IMR-90 (cell line): ENCODE data around the gene ZACN. TPM values are rescaled to one million over a fixed set of nuclear protein-coding genes. Genes with fewer than 3 reads are reported as not detected.

Source experiments
- ATAC-seq: fragments of 200-7000 bp; cut with Tn5 transposase; 2 replicates; pipeline ENCODE4 v1.9.1; 2020; ENCODE audit warnings: low read depth, mild to moderate bottlenecking, moderate library complexity
- BruUV-seq: library from RNA; stranded (reverse); fragments of 400-500 nt; replicated peaks from 2 replicates; lab custom pipeline; 2021; lab: Mats Ljungman, UMichigan
- CTCF ChIA-PET: fragments of 300-600 bp; formaldehyde crosslinking; extraction: SDS; loops from one replicate; lab custom pipeline; 2021; ENCODE audit warnings: antibody characterized with exemption; lab: Yijun Ruan, JAX
- POLR2A ChIA-PET: fragments of 300-600 bp; sonication (Branson Sonifier 250); formaldehyde crosslinking; loops from one replicate; lab custom pipeline; 2022; ENCODE audit warnings: antibody characterized with exemption; ENCODE audit not compliant: unreplicated experiment; lab: Charles Lee
- DNase-seq: peaks from one replicate; pipeline ENCODE4 v3.0.0; 2013
- H2AFZ ChIP-seq: replicated peaks from 2 replicates; pipeline ENCODE3; 2013; ENCODE audit warnings: low read length, mild to moderate bottlenecking; ENCODE audit not compliant: poor library complexity
- H2AK5ac ChIP-seq: 2 replicates; pipeline ENCODE4 v1.6.1; 2013; ENCODE audit warnings: low read depth, low read length, inconsistent platforms
- H2AK9ac ChIP-seq: replicated peaks from 2 replicates; pipeline ENCODE3; 2013; ENCODE audit warnings: mild to moderate bottlenecking, low read depth, low read length, moderate library complexity; ENCODE audit not compliant: poor library complexity
- H2BK120ac ChIP-seq: 2 replicates; pipeline ENCODE4 v1.6.1; 2013; ENCODE audit warnings: low read depth, low read length, inconsistent platforms
- H2BK15ac ChIP-seq: 3 replicates; pipeline ENCODE4 v1.6.1; 2013; ENCODE audit warnings: low read depth, low read length, inconsistent platforms
- H2BK20ac ChIP-seq: 2 replicates; pipeline ENCODE4 v1.6.1; 2013; ENCODE audit warnings: low read depth, mild to moderate bottlenecking, inconsistent platforms, low read length, moderate library complexity
- H2BK5ac ChIP-seq: 2 replicates; pipeline ENCODE4 v1.6.1; 2013; ENCODE audit warnings: mild to moderate bottlenecking, low read depth, low read length, inconsistent platforms; ENCODE audit not compliant: poor library complexity, severe bottlenecking
- H3K14ac ChIP-seq: replicated peaks from 2 replicates; pipeline ENCODE4 v1.6.1; 2013; ENCODE audit warnings: low read depth, low read length, inconsistent platforms
- H3K18ac ChIP-seq: 2 replicates; pipeline ENCODE4 v1.6.1; 2013; ENCODE audit warnings: low read depth, low read length, control low read depth
- H3K23ac ChIP-seq: 2 replicates; pipeline ENCODE4 v1.6.1; 2013; ENCODE audit warnings: low read depth, low read length, inconsistent platforms
- H3K27ac ChIP-seq: 2 replicates; pipeline ENCODE4 v1.5.1; 2013; ENCODE audit warnings: mild to moderate bottlenecking, control low read depth, low read length; ENCODE audit not compliant: insufficient read depth
- H3K27me3 ChIP-seq: 2 replicates; pipeline ENCODE4 v1.6.1; 2013; ENCODE audit warnings: low read length; ENCODE audit not compliant: control insufficient read depth, insufficient read depth
- H3K36me3 ChIP-seq: 2 replicates; pipeline ENCODE4 v1.6.1; 2013; ENCODE audit warnings: low read length, mixed read lengths; ENCODE audit not compliant: control insufficient read depth, insufficient read depth
- H3K4ac ChIP-seq: 2 replicates; pipeline ENCODE4 v1.6.1; 2013; ENCODE audit warnings: low read depth, low read length, inconsistent platforms
- H3K4me1 ChIP-seq: 2 replicates; pipeline ENCODE4 v1.6.1; 2013; ENCODE audit warnings: low read length, mixed read lengths; ENCODE audit not compliant: control insufficient read depth, insufficient read depth
- H3K4me2 ChIP-seq: 2 replicates; pipeline ENCODE4 v1.6.1; 2013; ENCODE audit warnings: low read depth, mild to moderate bottlenecking, control low read depth, low read length, moderate library complexity
- H3K4me3 ChIP-seq: 2 replicates; pipeline ENCODE4 v1.5.1; 2013; ENCODE audit warnings: low read depth, mild to moderate bottlenecking, control low read depth, low read length, moderate library complexity; ENCODE audit not compliant: insufficient read depth
- H3K56ac ChIP-seq: 2 replicates; pipeline ENCODE4 v1.6.1; 2013; ENCODE audit warnings: low read length, inconsistent platforms; ENCODE audit not compliant: insufficient read depth; ENCODE audit errors: extremely low read depth
- H3K79me1 ChIP-seq, 2 experiments: 2 replicates each; pipeline ENCODE4 v1.6.1; 2013; ENCODE audit warnings: low read length in 2 of 2, inconsistent platforms in 1 of 2, low read depth in 1 of 2
- H3K9ac ChIP-seq: 2 replicates; pipeline ENCODE4 v1.6.1; 2013; ENCODE audit warnings: low read depth, low read length, control low read depth
- H3K9me1 ChIP-seq: 2 replicates; pipeline ENCODE4 v1.6.1; 2013; ENCODE audit warnings: low read length, inconsistent platforms; ENCODE audit not compliant: insufficient read depth
- H3K9me3 ChIP-seq: 2 replicates; pipeline ENCODE4 v1.6.1; 2013; ENCODE audit warnings: low read length; ENCODE audit not compliant: control insufficient read depth, insufficient read depth
- H4K20me1 ChIP-seq: 2 replicates; pipeline ENCODE4 v1.6.1; 2013; ENCODE audit warnings: low read length, inconsistent platforms; ENCODE audit not compliant: insufficient read depth
- H4K5ac ChIP-seq: 2 replicates; pipeline ENCODE4 v1.6.1; 2013; ENCODE audit warnings: mild to moderate bottlenecking, low read depth, low read length, control low read depth
- H4K8ac ChIP-seq, 2 experiments: 2 replicates each; pipeline ENCODE4 v1.6.1; 2013; ENCODE audit warnings: low read depth in 2 of 2, low read length in 2 of 2, control low read depth in 1 of 2, inconsistent platforms in 1 of 2
- H4K91ac ChIP-seq: 2 replicates; pipeline ENCODE4 v1.6.1; 2013; ENCODE audit warnings: low read depth, low read length, inconsistent platforms; ENCODE audit not compliant: insufficient read depth
- CHD1 ChIP-seq: IDR thresholded peaks from 2 replicates; pipeline ENCODE4 v1.6.1; 2012; ENCODE audit warnings: low read depth, low read length, improper control_type of control experiment
- FOS ChIP-seq: fragments of 150-350 bp; IDR thresholded peaks from 2 replicates; pipeline ENCODE4 v1.6.1; 2016; ENCODE audit warnings: low read depth, low read length
- MAFK ChIP-seq: IDR thresholded peaks from 2 replicates; pipeline ENCODE4 v1.6.1; 2012; ENCODE audit warnings: low read depth, low read length, improper control_type of control experiment
- MXI1 ChIP-seq: IDR thresholded peaks from 2 replicates; pipeline ENCODE4 v1.6.1; 2012; ENCODE audit warnings: low read depth, mild to moderate bottlenecking, low read length, moderate library complexity, borderline replicate concordance
- POLR2A ChIP-seq: IDR thresholded peaks from 2 replicates; pipeline ENCODE4 v1.6.1; 2012; ENCODE audit warnings: mild to moderate bottlenecking, low read depth, low read length
- RAD21 ChIP-seq: IDR thresholded peaks from 2 replicates; pipeline ENCODE4 v1.6.1; 2012; ENCODE audit warnings: low read length, improper control_type of control experiment
- RCOR1 ChIP-seq: IDR thresholded peaks from 2 replicates; pipeline ENCODE4 v1.6.1; 2012; ENCODE audit warnings: mild to moderate bottlenecking, low read length, improper control_type of control experiment; ENCODE audit not compliant: insufficient replicate concordance
- SMC3 ChIP-seq: fragments of 150-350 bp; IDR thresholded peaks from 2 replicates; pipeline ENCODE4 v1.6.1; 2016; ENCODE audit warnings: low read depth, mild to moderate bottlenecking, antibody characterized with exemption, low read length, moderate library complexity
- WGBS, 2 experiments: methylation state at CpG; one replicate each; pipeline versions ENCODE4 v1.1.5 to v1.1.7; 2013; ENCODE audit warnings: missing lambda C conversion rate in 2 of 2; ENCODE audit not compliant: insufficient read length in 1 of 2; ENCODE audit errors: extremely low coverage in 2 of 2; 5-methylcytosine and 5-hydroxymethylcytosine counted together
- dilution Hi-C: fragments of 300-500 bp; cut with HindIII; formaldehyde crosslinking; loops from one replicate; pipeline ENCODE4 v1.14.3; 2018; ENCODE audit warnings: low sequenced_read_pairs; ENCODE audit not compliant: unreplicated experiment
- in situ Hi-C: fragments of 300-500 bp; cut with MboI; formaldehyde crosslinking; loops from 3 replicates; pipeline ENCODE4 v1.14.3; 2019; ENCODE audit warnings: low sequenced_read_pairs, inconsistent platforms, mixed read lengths
- intact Hi-C: fragments of 100-400 bp; cut with micrococcal nuclease; formaldehyde crosslinking; loops from 2 replicates; pipeline ENCODE4 v1.10.0; 2022
- polyA plus RNA-seq, 3 experiments: library from polyadenylated mRNA; depleted of rRNA; stranded (reverse); fragments of >200 nt; gene quantifications; 2 replicates each; pipeline ENCODE4 v1.2.3, GENCODE V29; 2012; ENCODE audit warnings: low replicate concordance in 1 of 3
- total RNA-seq: library from RNA; depleted of rRNA; stranded (reverse); fragments of >200 nt; gene quantifications from 2 replicates; pipeline ENCODE4 v1.2.3, GENCODE V29; 2012
- TF ChIP-seq, protein P1 (sequence below): conservative IDR thresholded peaks from 2 replicates; pipeline ENCODE4 v1.5.1; 2012; ENCODE audit warnings: mild to moderate bottlenecking, low read depth, low read length, improper control_type of control experiment
- TF ChIP-seq, protein P2 (sequence below): fragments of 150-350 bp; IDR thresholded peaks from 2 replicates; pipeline ENCODE4 v1.6.1; 2017; ENCODE audit warnings: mild to moderate bottlenecking, antibody characterized with exemption, low read length, low read depth

The ZACN gene
- total and polyA plus RNA-seq, 2 of the 4 experiments (the other 2 are of a cell fraction), result not detected

DNA sequence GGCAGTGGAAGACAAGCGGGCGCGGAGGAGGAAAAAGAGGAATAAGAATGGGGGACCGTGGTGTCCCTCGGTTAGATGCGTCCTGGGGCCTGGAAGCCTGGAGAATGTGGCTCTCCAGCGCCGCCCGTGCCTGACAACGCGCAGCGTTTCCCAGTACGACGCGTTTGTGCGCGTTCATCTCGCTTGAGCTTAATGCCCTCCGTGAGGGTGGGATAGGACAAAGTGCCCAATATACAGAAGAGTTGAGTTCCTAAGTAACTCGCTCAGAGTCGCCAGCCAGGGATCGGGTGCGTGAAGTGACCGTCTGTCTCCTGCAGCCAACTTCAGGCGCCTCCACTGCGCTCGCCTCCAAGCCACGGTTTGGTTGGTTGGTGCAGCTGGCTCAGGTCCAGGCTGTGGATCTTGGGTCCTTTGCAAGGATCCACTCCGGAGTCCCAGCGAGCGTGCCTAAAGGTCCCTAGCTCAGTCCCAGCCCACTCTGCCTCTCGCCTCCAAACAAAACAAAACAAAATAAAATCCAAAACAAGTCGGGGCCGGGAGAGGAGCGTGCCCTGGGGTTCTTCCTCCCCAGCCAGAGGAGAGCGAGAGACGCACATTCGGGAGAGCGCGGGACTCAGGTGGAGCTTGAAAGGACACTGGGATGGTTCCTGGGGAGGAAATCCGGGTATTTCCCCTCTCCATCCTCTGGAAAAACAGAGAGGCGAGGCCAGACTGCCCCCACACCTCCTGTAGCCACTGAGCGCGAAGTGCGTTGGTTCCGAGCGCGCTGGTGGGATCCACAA, 3.4 kb upstream of the ZACN start:
- H3K18ac ChIP-seq, result no peak overlapping the region
- DNase-seq (no peak), ATAC-seq (no peak)
- no peak overlapping the region for H2BK20ac ChIP-seq
- H2BK5ac ChIP-seq, result no peak overlapping the region
- no peak overlapping the region for H3K4me2 ChIP-seq
- no peak overlapping the region for H3K56ac ChIP-seq
- H3K9ac ChIP-seq, result no peak overlapping the region
- no peak overlapping the region for H2BK15ac ChIP-seq
- H3K4ac ChIP-seq, result no peak overlapping the region
- BruUV-seq, result no TSS peak
- H3K36me3 ChIP-seq, result no peaks in the 10 kb centered on the region
- intact Hi-C loops, result loop anchor here (10.0 kb wide), 1 partner anchor 171 kb away; the partner anchor contains the start of gene MRPL38
- H4K5ac ChIP-seq, result no peak overlapping the region
- ChIA-PET CTCF (no interaction called here), POLR2A (no interaction called here)
- in situ Hi-C loops, result no loop called here
- H2AK5ac ChIP-seq, result no peak overlapping the region
- H4K91ac ChIP-seq, result no peak overlapping the region
- H2AFZ ChIP-seq, result peak overlapping the region; percentile 65
- peaks cover 0 to 19% of the 10 kb centered on the region in 2 experiments; a peak in 2 of 4 replicates for H3K79me1 ChIP-seq
- H2AK9ac ChIP-seq, result no peak overlapping the region
- peaks cover 66% of the 10 kb centered on the region for H3K27me3 ChIP-seq
- H3K4me1 ChIP-seq, result peaks cover 3% of the 10 kb centered on the region; the same call in 1 of the 2 replicates
- H3K9me1 ChIP-seq, result peaks cover 14% of the 10 kb centered on the region
- no peak overlapping the region for H2BK120ac ChIP-seq
- peaks cover 12% of the 10 kb centered on the region for H4K20me1 ChIP-seq
- WGBS, 2 experiments, result 4% methylated on average over 23 of the region's 48 CpGs; no CpG with 5 or more reads in 1 of the 2 experiments
- no peak overlapping the region for H3K23ac ChIP-seq
- no peak overlapping the region for H3K14ac ChIP-seq
- H3K9me3 ChIP-seq, result no peaks in the 10 kb centered on the region
- TF ChIP-seq SMC3 (no peak), POLR2A (no peak), MXI1 (no peak), CHD1 (no peak), FOS (no peak), RCOR1 (no peak), MAFK (no peak), RAD21 (no peak)
- TF ChIP-seq, protein P1, sequence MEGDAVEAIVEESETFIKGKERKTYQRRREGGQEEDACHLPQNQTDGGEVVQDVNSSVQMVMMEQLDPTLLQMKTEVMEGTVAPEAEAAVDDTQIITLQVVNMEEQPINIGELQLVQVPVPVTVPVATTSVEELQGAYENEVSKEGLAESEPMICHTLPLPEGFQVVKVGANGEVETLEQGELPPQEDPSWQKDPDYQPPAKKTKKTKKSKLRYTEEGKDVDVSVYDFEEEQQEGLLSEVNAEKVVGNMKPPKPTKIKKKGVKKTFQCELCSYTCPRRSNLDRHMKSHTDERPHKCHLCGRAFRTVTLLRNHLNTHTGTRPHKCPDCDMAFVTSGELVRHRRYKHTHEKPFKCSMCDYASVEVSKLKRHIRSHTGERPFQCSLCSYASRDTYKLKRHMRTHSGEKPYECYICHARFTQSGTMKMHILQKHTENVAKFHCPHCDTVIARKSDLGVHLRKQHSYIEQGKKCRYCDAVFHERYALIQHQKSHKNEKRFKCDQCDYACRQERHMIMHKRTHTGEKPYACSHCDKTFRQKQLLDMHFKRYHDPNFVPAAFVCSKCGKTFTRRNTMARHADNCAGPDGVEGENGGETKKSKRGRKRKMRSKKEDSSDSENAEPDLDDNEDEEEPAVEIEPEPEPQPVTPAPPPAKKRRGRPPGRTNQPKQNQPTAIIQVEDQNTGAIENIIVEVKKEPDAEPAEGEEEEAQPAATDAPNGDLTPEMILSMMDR, result no peak
- TF ChIP-seq, protein P2, sequence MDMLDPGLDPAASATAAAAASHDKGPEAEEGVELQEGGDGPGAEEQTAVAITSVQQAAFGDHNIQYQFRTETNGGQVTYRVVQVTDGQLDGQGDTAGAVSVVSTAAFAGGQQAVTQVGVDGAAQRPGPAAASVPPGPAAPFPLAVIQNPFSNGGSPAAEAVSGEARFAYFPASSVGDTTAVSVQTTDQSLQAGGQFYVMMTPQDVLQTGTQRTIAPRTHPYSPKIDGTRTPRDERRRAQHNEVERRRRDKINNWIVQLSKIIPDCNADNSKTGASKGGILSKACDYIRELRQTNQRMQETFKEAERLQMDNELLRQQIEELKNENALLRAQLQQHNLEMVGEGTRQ, result no peak
- H4K8ac ChIP-seq, result no peak overlapping the region
- dilution Hi-C loops, result no loop called here
- no peak overlapping the region for H3K4me3 ChIP-seq
- no peak overlapping the region for H3K27ac ChIP-seq
